GM19239 (cell line): Measurements from ENCODE around the gene PPP1R8.
"Not testable (repeated sequence)": the region's sequence is repeated elsewhere in the genome, so short reads cannot be mapped to it uniquely, and the experiment has no call there.

Experiments used
- DNase-seq: peaks from one replicate; pipeline ENCODE4 v3.0.0; 2011; ENCODE audit warnings: low spot score; ENCODE audit not compliant: insufficient read length
- FAIRE-seq: peaks from 2 replicates; lab custom pipeline; 2011; peaks lifted over from hg19 to GRCh38; lab: Jason Lieb, UNC

The PPP1R8 gene

GRCh38 chr1:27868932-27869718, 38.5 kb downstream of the PPP1R8 start:
- DNase-seq: no peak
- FAIRE-seq: peak; percentile 95

GRCh38 chr1:27869719-27870085, 39.1 kb downstream of the PPP1R8 start:
- DNase-seq (no peak), FAIRE-seq (no peak)

- FAIRE-seq, DNase-seq: not testable (repeated sequence)
Measured at GRCh38 chr1:27871076-27871475, 40.5 kb downstream of the PPP1R8 start.

- no peak for DNase-seq
- peak; percentile 23 for FAIRE-seq
Measured at GRCh38 chr1:27872059-27872801, 41.6 kb downstream of the PPP1R8 start, which contains the start of gene THEMIS2. THEMIS2 (plus strand) TSS chr1:27872544; CDS start chr1:27872572, 28 bp downstream.

- FAIRE-seq (peak; percentile 90), DNase-seq (no peak)
Measured at GRCh38 chr1:27872802-27873551, 42.4 kb downstream of the PPP1R8 start.

GRCh38 chr1:27873671-27874384, 43.2 kb downstream of the PPP1R8 start:
- peak; percentile 57 for FAIRE-seq
- no peak for DNase-seq

GRCh38 chr1:27876341-27877114, 45.9 kb downstream of the PPP1R8 start:
- FAIRE-seq (no peak), DNase-seq (no peak)

- FAIRE-seq: no peak
- no peak for DNase-seq
Measured at GRCh38 chr1:27877115-27877416, 46.5 kb downstream of the PPP1R8 start.

GRCh38 chr1:27878039-27878438, 47.5 kb downstream of the PPP1R8 start:
- DNase-seq: no peak

GRCh38 chr1:27878787-27879335, 48.3 kb downstream of the PPP1R8 start:
- DNase-seq (no peak), FAIRE-seq (no peak)

More at GRCh38 chr1:27878039-27878438, 47.5 kb downstream of the PPP1R8 start:
- FAIRE-seq: no peak

- DNase-seq: no peak
- no peak for FAIRE-seq
Measured at GRCh38 chr1:27879374-27880082, 48.9 kb downstream of the PPP1R8 start.

GRCh38 chr1:27882543-27882903, 51.9 kb downstream of the PPP1R8 start:
- no peak for FAIRE-seq
- no peak for DNase-seq

- no peak for FAIRE-seq
- no peak for DNase-seq
Measured at GRCh38 chr1:27883536-27883935, 53.0 kb downstream of the PPP1R8 start.

GRCh38 chr1:27884006-27884954, 53.7 kb downstream of the PPP1R8 start:
- no peak for FAIRE-seq
- no peak for DNase-seq

GRCh38 chr1:27885114-27885528, 54.5 kb downstream of the PPP1R8 start:
- FAIRE-seq (no peak), DNase-seq (no peak)

- FAIRE-seq (peak; percentile 31), DNase-seq (no peak)
Measured at GRCh38 chr1:27885621-27886352, 55.2 kb downstream of the PPP1R8 start.

GRCh38 chr1:27886353-27886679, 55.7 kb downstream of the PPP1R8 start:
- DNase-seq: no peak
- no peak for FAIRE-seq
